WTC11 (cell line): ENCODE data around the gene FRMD4A. TPM values are rescaled to one million over a fixed set of nuclear protein-coding genes. Genes with fewer than 3 reads are reported as not detected.

ENCODE experiments used
- ATAC-seq: fragments of 200-7000 bp; cut with Tn5 transposase; 2 replicates; pipeline ENCODE4 v1.10.0; 2021; ENCODE audit warnings: mild to moderate bottlenecking, moderate library complexity
- CTCF ChIA-PET: fragments of 300-600 bp; sonication (Branson Sonifier 250); formaldehyde crosslinking; loops from one replicate; lab custom pipeline; 2021; ENCODE audit warnings: antibody characterized with exemption; lab: Charles Lee
- POLR2A ChIA-PET: fragments of 350-600 bp; sonication (Branson Sonifier 250); formaldehyde crosslinking; loops from one replicate; lab custom pipeline; 2021; ENCODE audit warnings: antibody characterized with exemption; lab: Charles Lee
- DNase-seq: peaks from one replicate; pipeline ENCODE4 v3.0.0; 2021; ENCODE audit warnings: low spot score
- H3K27ac Mint-ChIP-seq: 2 replicates; pipeline ENCODE4 v1.8.0; 2021; ENCODE audit warnings: mixed read lengths
- H3K27me3 Mint-ChIP-seq: 2 replicates; pipeline ENCODE4 v1.8.0; 2021; ENCODE audit warnings: low read depth, mild to moderate bottlenecking, moderate library complexity, mixed read lengths
- H3K36me3 Mint-ChIP-seq: 2 replicates; pipeline ENCODE4 v1.8.0; 2021; ENCODE audit warnings: mixed read lengths
- H3K4me1 Mint-ChIP-seq: 2 replicates; pipeline ENCODE4 v1.8.0; 2022; ENCODE audit warnings: mixed read lengths
- H3K4me3 Mint-ChIP-seq: 2 replicates; pipeline ENCODE4 v1.8.0; 2021; ENCODE audit warnings: mild to moderate bottlenecking, moderate library complexity, mixed read lengths
- H3K9me3 Mint-ChIP-seq: 2 replicates; pipeline ENCODE4 v1.8.0; 2021; ENCODE audit warnings: mixed read lengths
- ATF1 ChIP-seq: sonication (generic); formaldehyde crosslinking; IDR thresholded peaks from 2 replicates; pipeline ENCODE4 v1.8.1; 2023; ENCODE audit warnings: mild to moderate bottlenecking, moderate library complexity, missing genetic modification reagents
- CREB1 ChIP-seq: sonication (generic); formaldehyde crosslinking; IDR thresholded peaks from 2 replicates; pipeline ENCODE4 v1.8.0; 2023; ENCODE audit warnings: mild to moderate bottlenecking, missing genetic modification reagents
- CREM ChIP-seq: sonication (generic); formaldehyde crosslinking; IDR thresholded peaks from 2 replicates; pipeline ENCODE4 v1.8.1; 2022; ENCODE audit warnings: mild to moderate bottlenecking, missing genetic modification reagents, moderate library complexity
- E2F4 ChIP-seq: sonication (generic); formaldehyde crosslinking; IDR thresholded peaks from 2 replicates; pipeline ENCODE4 v1.8.1; 2022; ENCODE audit warnings: low read depth, mild to moderate bottlenecking, moderate library complexity, missing genetic modification reagents, borderline replicate concordance
- ELF4 ChIP-seq: sonication (generic); formaldehyde crosslinking; IDR thresholded peaks from 2 replicates; pipeline ENCODE4 v1.8.1; 2022; ENCODE audit warnings: low read depth, mild to moderate bottlenecking, moderate library complexity, missing genetic modification reagents
- ETV6 ChIP-seq: sonication (generic); formaldehyde crosslinking; IDR thresholded peaks from 2 replicates; pipeline ENCODE4 v1.8.1; 2022; ENCODE audit warnings: mild to moderate bottlenecking, missing genetic modification reagents
- JAZF1 ChIP-seq: fragments of 250-450 bp; sonication (Bioruptor Pico); IDR thresholded peaks from 2 replicates; pipeline ENCODE4 v1.9.0; 2021; ENCODE audit warnings: moderate library complexity, mild to moderate bottlenecking, inconsistent platforms
- MLX ChIP-seq: sonication (generic); formaldehyde crosslinking; IDR thresholded peaks from 2 replicates; pipeline ENCODE4 v1.8.1; 2023; ENCODE audit warnings: mild to moderate bottlenecking, missing genetic modification reagents, moderate library complexity
- MYBL2 ChIP-seq: sonication (generic); formaldehyde crosslinking; IDR thresholded peaks from 2 replicates; pipeline ENCODE4 v1.8.1; 2023; ENCODE audit warnings: mild to moderate bottlenecking, moderate library complexity, missing genetic modification reagents
- NR2C2 ChIP-seq: sonication (generic); formaldehyde crosslinking; IDR thresholded peaks from 2 replicates; pipeline ENCODE4 v1.8.0; 2022; ENCODE audit warnings: mild to moderate bottlenecking, missing genetic modification reagents
- SMAD4 ChIP-seq: sonication (generic); formaldehyde crosslinking; IDR thresholded peaks from 2 replicates; pipeline ENCODE4 v1.8.0; 2022; ENCODE audit warnings: mild to moderate bottlenecking, missing genetic modification reagents
- TEAD1 ChIP-seq: sonication (generic); formaldehyde crosslinking; IDR thresholded peaks from 2 replicates; pipeline ENCODE4 v1.8.0; 2022; ENCODE audit warnings: mild to moderate bottlenecking, missing genetic modification reagents
- TEAD4 ChIP-seq: sonication (generic); formaldehyde crosslinking; IDR thresholded peaks from 2 replicates; pipeline ENCODE4 v1.8.0; 2022; ENCODE audit warnings: mild to moderate bottlenecking, missing genetic modification reagents
- ZMAT4 ChIP-seq: fragments of 250-450 bp; sonication (Bioruptor Pico); IDR thresholded peaks from 2 replicates; pipeline ENCODE4 v1.9.0; 2021; ENCODE audit warnings: mild to moderate bottlenecking
- ZNF219 ChIP-seq: sonication (generic); formaldehyde crosslinking; IDR thresholded peaks from 2 replicates; pipeline ENCODE4 v1.8.0; 2023; ENCODE audit warnings: missing genetic modification reagents, mild to moderate bottlenecking, borderline replicate concordance
- ZNF232 ChIP-seq: sonication (generic); formaldehyde crosslinking; IDR thresholded peaks from 2 replicates; pipeline ENCODE4 v1.8.0; 2022; ENCODE audit warnings: mild to moderate bottlenecking, missing genetic modification reagents
- ZNF396 ChIP-seq: fragments of 250-450 bp; sonication (Bioruptor Pico); IDR thresholded peaks from 2 replicates; pipeline ENCODE4 v1.8.0; 2021; ENCODE audit warnings: mild to moderate bottlenecking, moderate library complexity, borderline replicate concordance
- total RNA-seq: library from RNA; stranded (reverse); gene quantifications from 3 replicates; pipeline ENCODE4 v1.2.3, GENCODE V29; 2021
- TF ChIP-seq, protein P1 (sequence below): sonication (generic); formaldehyde crosslinking; IDR thresholded peaks from 2 replicates; pipeline ENCODE4 v1.8.1; 2023; ENCODE audit warnings: mild to moderate bottlenecking, missing genetic modification reagents, borderline replicate concordance
- TF ChIP-seq, protein P2 (sequence below): sonication (generic); formaldehyde crosslinking; conservative IDR thresholded peaks from 2 replicates; pipeline ENCODE4 v1.8.1; 2022; ENCODE audit warnings: mild to moderate bottlenecking, missing genetic modification reagents
- TF ChIP-seq, protein P3 (sequence below): fragments of 250-450 bp; sonication (Bioruptor Pico); IDR thresholded peaks from 2 replicates; pipeline ENCODE4 v1.8.0; 2021; ENCODE audit warnings: mild to moderate bottlenecking

FRMD4A gene
- total RNA-seq, 1 experiment from 2014 or later = 35.5 TPM

DNA sequence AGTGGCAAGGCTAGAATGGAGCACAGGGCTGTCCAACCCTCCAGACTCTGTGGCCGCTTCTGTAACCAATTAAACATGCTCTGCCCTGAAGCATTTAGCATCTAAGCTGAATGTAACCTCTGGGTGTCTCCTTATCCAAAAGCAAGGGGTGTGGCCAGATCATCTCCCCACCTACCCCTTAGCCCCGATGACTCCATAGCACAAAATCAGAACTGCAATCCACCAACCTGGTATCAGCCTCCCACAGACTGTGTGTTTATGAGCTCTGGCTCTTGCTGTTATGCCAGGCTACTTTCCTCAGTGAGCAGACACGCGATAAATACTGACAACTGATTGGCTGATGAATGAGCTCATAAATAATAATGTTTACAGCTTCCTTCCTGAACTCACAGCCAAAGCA, 3.2 kb downstream of the FRMD4A start:
- Mint-ChIP-seq H3K36me3 (no peaks in the 10 kb centered on the region), H3K4me1 (peaks cover 40% of the 10 kb centered on the region), H3K9me3 (no peaks in the 10 kb centered on the region), H3K4me3 (no peak overlapping the region), H3K27ac (no peak overlapping the region), H3K27me3 (peaks cover 2% of the 10 kb centered on the region; the same call in 1 of the 2 replicates)
- DNase-seq (no peak), ATAC-seq (no peak)
- no peak for TF ChIP-seq SMAD4 (CRISPR knock-in tag)
- no peak for TF ChIP-seq CREB1
- no peak for TF ChIP-seq ATF1 (CRISPR knock-in tag)
- TF ChIP-seq ZNF396 = no peak
- TF ChIP-seq, protein P1, sequence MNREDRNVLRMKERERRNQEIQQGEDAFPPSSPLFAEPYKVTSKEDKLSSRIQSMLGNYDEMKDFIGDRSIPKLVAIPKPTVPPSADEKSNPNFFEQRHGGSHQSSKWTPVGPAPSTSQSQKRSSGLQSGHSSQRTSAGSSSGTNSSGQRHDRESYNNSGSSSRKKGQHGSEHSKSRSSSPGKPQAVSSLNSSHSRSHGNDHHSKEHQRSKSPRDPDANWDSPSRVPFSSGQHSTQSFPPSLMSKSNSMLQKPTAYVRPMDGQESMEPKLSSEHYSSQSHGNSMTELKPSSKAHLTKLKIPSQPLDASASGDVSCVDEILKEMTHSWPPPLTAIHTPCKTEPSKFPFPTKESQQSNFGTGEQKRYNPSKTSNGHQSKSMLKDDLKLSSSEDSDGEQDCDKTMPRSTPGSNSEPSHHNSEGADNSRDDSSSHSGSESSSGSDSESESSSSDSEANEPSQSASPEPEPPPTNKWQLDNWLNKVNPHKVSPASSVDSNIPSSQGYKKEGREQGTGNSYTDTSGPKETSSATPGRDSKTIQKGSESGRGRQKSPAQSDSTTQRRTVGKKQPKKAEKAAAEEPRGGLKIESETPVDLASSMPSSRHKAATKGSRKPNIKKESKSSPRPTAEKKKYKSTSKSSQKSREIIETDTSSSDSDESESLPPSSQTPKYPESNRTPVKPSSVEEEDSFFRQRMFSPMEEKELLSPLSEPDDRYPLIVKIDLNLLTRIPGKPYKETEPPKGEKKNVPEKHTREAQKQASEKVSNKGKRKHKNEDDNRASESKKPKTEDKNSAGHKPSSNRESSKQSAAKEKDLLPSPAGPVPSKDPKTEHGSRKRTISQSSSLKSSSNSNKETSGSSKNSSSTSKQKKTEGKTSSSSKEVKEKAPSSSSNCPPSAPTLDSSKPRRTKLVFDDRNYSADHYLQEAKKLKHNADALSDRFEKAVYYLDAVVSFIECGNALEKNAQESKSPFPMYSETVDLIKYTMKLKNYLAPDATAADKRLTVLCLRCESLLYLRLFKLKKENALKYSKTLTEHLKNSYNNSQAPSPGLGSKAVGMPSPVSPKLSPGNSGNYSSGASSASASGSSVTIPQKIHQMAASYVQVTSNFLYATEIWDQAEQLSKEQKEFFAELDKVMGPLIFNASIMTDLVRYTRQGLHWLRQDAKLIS (CRISPR knock-in tag) = no peak
- TF ChIP-seq, protein P2, sequence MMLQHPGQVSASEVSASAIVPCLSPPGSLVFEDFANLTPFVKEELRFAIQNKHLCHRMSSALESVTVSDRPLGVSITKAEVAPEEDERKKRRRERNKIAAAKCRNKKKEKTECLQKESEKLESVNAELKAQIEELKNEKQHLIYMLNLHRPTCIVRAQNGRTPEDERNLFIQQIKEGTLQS (CRISPR knock-in tag) = no peak
- no peak for TF ChIP-seq JAZF1 (CRISPR knock-in tag)
- TF ChIP-seq ZNF219 = no peak
- TF ChIP-seq MYBL2 = no peak
- TF ChIP-seq, protein P3, sequence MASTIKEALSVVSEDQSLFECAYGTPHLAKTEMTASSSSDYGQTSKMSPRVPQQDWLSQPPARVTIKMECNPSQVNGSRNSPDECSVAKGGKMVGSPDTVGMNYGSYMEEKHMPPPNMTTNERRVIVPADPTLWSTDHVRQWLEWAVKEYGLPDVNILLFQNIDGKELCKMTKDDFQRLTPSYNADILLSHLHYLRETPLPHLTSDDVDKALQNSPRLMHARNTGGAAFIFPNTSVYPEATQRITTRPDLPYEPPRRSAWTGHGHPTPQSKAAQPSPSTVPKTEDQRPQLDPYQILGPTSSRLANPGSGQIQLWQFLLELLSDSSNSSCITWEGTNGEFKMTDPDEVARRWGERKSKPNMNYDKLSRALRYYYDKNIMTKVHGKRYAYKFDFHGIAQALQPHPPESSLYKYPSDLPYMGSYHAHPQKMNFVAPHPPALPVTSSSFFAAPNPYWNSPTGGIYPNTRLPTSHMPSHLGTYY = no peak
- TF ChIP-seq ZMAT4 = no peak
- no peak for TF ChIP-seq MLX (CRISPR knock-in tag)
- TF ChIP-seq CREM (CRISPR knock-in tag) = no peak
- no peak for TF ChIP-seq NR2C2 (CRISPR knock-in tag)
- TF ChIP-seq ELF4 (CRISPR knock-in tag) = no peak
- ChIA-PET POLR2A (no interaction called here), CTCF (interaction anchor here (1.0 to 1.8 kb wide), 3 partner anchors 13 to 131 kb away, joined by 3 to 6 read pairs (median 5); no protein-coding TSS in a partner anchor)

DNA sequence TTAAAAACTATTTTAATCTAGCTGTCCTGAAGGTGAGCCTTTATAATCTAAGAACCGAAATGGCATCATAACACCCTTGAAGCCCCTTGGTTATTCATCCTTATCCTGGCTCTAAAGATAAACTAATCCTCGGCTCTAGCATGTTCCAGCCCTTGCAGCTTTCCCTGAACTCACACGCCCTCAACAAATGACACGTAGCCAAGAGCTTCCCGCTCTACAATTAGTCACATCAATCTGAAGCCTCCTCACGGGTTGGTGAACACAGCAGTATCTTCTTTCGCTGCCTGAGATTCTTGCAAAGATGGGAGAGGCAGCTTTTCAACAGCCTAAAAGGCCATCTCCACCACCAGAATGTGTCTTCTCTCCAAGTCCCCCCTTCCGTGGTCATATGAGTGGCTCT, 4.1 kb downstream of the FRMD4A start:
- DNase-seq = no peak
- Mint-ChIP-seq H3K27ac (no peak overlapping the region), H3K4me1 (peaks cover 40% of the 10 kb centered on the region), H3K4me3 (no peak overlapping the region), H3K9me3 (no peaks in the 10 kb centered on the region), H3K36me3 (no peaks in the 10 kb centered on the region), H3K27me3 (peaks cover 2% of the 10 kb centered on the region; the same call in 1 of the 2 replicates)
- POLR2A ChIA-PET = interaction anchor here (0.7 kb wide), 1 partner anchor 683 kb away, joined by 3 read pairs; no protein-coding TSS in a partner anchor
- ATAC-seq = no peak
- CTCF ChIA-PET = interaction anchor here (0.6 to 1.8 kb wide), 4 partner anchors 15 to 164 kb away, joined by 3 to 9 read pairs (median 4); no protein-coding TSS in a partner anchor
- TF ChIP-seq, protein P1 (CRISPR knock-in tag) = no peak
- TF ChIP-seq, protein P3 = no peak
- TF ChIP-seq MYBL2 (no peak), NR2C2 (CRISPR knock-in tag) (no peak), ZNF219 (no peak), MLX (CRISPR knock-in tag) (no peak), TEAD1 (CRISPR knock-in tag) (no peak), TEAD4 (CRISPR knock-in tag) (no peak), ETV6 (CRISPR knock-in tag) (no peak), ZNF232 (CRISPR knock-in tag) (no peak), E2F4 (CRISPR knock-in tag) (no peak)
